Neural cell (in vitro differentiated cells): ENCODE data around the gene HNF1B. TPM values are rescaled to one million over a fixed set of nuclear protein-coding genes. Genes with fewer than 3 reads are reported as not detected.

Source experiments
- H2AFZ ChIP-seq: fragments of 200-600, 300-800 bp; sonication (generic), shearing (Covaris generic); 2 replicates; pipeline ENCODE4 v1.6.0; 2014; ENCODE audit warnings: low read depth, mild to moderate bottlenecking, antibody characterized with exemption, low read length, moderate library complexity
- H3F3A ChIP-seq: fragments of 200-600 bp; shearing (Covaris generic); 2 replicates; pipeline ENCODE4 v1.6.1; 2016; ENCODE audit warnings: mild to moderate bottlenecking, moderate library complexity, mixed read lengths, antibody characterized with exemption, low read length; ENCODE audit not compliant: insufficient read depth, poor library complexity, severe bottlenecking
- H3K27ac ChIP-seq: fragments of 200-600, 300-800 bp; sonication (generic), shearing (Covaris generic); 2 replicates; pipeline ENCODE4 v1.5.1; 2014; ENCODE audit warnings: mild to moderate bottlenecking, low read length, moderate library complexity
- H3K27me3 ChIP-seq: fragments of 300-800, 200-600 bp; sonication (generic), shearing (Covaris generic); 2 replicates; pipeline ENCODE4 v1.6.0; 2014; ENCODE audit warnings: mild to moderate bottlenecking, low read depth, low read length, moderate library complexity; ENCODE audit not compliant: insufficient read depth
- H3K36me3 ChIP-seq: fragments of 300-800, 200-600 bp; sonication (generic), shearing (Covaris generic); 2 replicates; pipeline ENCODE4 v1.5.1; 2014; ENCODE audit warnings: mild to moderate bottlenecking, antibody characterized with exemption, low read length, moderate library complexity; ENCODE audit not compliant: insufficient read depth
- H3K4me2 ChIP-seq: fragments of 300-800, 200-600 bp; sonication (generic), shearing (Covaris generic); 2 replicates; pipeline ENCODE4 v1.6.0; 2014; ENCODE audit warnings: mild to moderate bottlenecking, low read length
- H3K4me3 ChIP-seq: fragments of 300-800, 200-600 bp; sonication (generic), shearing (Covaris generic); 2 replicates; pipeline ENCODE4 v1.5.1; 2014; ENCODE audit warnings: mild to moderate bottlenecking, low read length, moderate library complexity
- H3K79me2 ChIP-seq: fragments of 200-600 bp; shearing (Covaris generic); replicated peaks from 2 replicates; pipeline ENCODE4 v1.6.0; 2014; ENCODE audit warnings: mild to moderate bottlenecking, low read length, moderate library complexity; ENCODE audit not compliant: insufficient read depth
- H3K9ac ChIP-seq: fragments of 300-800, 200-600 bp; sonication (generic), shearing (Covaris generic); 2 replicates; pipeline ENCODE4 v1.6.1; 2016; ENCODE audit warnings: mild to moderate bottlenecking, low read length, mixed read lengths
- H3K9me2 ChIP-seq: fragments of 200-600 bp; shearing (Covaris generic); 2 replicates; pipeline ENCODE4 v1.6.1; 2016; ENCODE audit warnings: mild to moderate bottlenecking, low read length, mixed read lengths; ENCODE audit not compliant: insufficient read depth
- H3K9me3 ChIP-seq: fragments of 200-600, 300-800 bp; sonication (generic), shearing (Covaris generic); 2 replicates; pipeline ENCODE4 v1.6.1; 2016; ENCODE audit warnings: mild to moderate bottlenecking, mixed run types, low read length, moderate library complexity, mixed read lengths
- H4K20me1 ChIP-seq: fragments of 200-600 bp; shearing (Covaris generic); 2 replicates; pipeline ENCODE4 v1.6.1; 2016; ENCODE audit warnings: mild to moderate bottlenecking, mixed run types; ENCODE audit not compliant: insufficient read depth
- CTCF ChIP-seq: fragments of 450-650 bp; IDR thresholded peaks from 2 replicates; pipeline ENCODE4 v1.5.1; 2014; ENCODE audit warnings: antibody characterized with exemption, mild to moderate bottlenecking, moderate library complexity; ENCODE audit not compliant: poor library complexity, severe bottlenecking
- EP300 ChIP-seq: fragments of 450-650 bp; conservative IDR thresholded peaks from 2 replicates; pipeline ENCODE4 v1.6.1; 2014; ENCODE audit warnings: antibody characterized with exemption, mild to moderate bottlenecking, moderate library complexity; ENCODE audit not compliant: poor library complexity, severe bottlenecking
- EZH2 ChIP-seq: fragments of 200-600, 300-800 bp; shearing (Covaris generic), sonication (generic); IDR thresholded peaks from 2 replicates; pipeline ENCODE4 v1.6.1; 2014; ENCODE audit warnings: antibody characterized with exemption, low read length, borderline replicate concordance, mild to moderate bottlenecking; ENCODE audit not compliant: insufficient read depth, poor library complexity, severe bottlenecking
- MXI1 ChIP-seq: fragments of 450-650 bp; conservative IDR thresholded peaks from 2 replicates; pipeline ENCODE4 v1.6.1; 2014; ENCODE audit warnings: antibody characterized with exemption, mild to moderate bottlenecking; ENCODE audit not compliant: poor library complexity, severe bottlenecking
- POLR2AphosphoS5 ChIP-seq: IDR thresholded peaks from 2 replicates; pipeline ENCODE4 v1.6.1; 2012
- RAD21 ChIP-seq: fragments of 450-650 bp; conservative IDR thresholded peaks from 2 replicates; pipeline ENCODE4 v1.6.1; 2014; ENCODE audit warnings: antibody characterized with exemption, mild to moderate bottlenecking, moderate library complexity
- REST ChIP-seq: IDR thresholded peaks from 2 replicates; pipeline ENCODE4 v1.6.1; 2012; ENCODE audit warnings: borderline replicate concordance
- SMC3 ChIP-seq: fragments of 450-650 bp; conservative IDR thresholded peaks from 2 replicates; pipeline ENCODE4 v1.6.1; 2014; ENCODE audit warnings: antibody characterized with exemption, mild to moderate bottlenecking, moderate library complexity; ENCODE audit not compliant: poor library complexity
- TAF1 ChIP-seq: IDR thresholded peaks from 2 replicates; pipeline ENCODE4 v1.6.1; 2012; ENCODE audit warnings: low read depth
- polyA plus RNA-seq: library from polyadenylated mRNA; depleted of rRNA; stranded (reverse); fragments of >200 nt; gene quantifications from 2 replicates; pipeline ENCODE4 v1.2.3, GENCODE V29; 2014

The HNF1B gene
- polyA plus RNA-seq, 1 donor from 2014 or later = not detected

DNA sequence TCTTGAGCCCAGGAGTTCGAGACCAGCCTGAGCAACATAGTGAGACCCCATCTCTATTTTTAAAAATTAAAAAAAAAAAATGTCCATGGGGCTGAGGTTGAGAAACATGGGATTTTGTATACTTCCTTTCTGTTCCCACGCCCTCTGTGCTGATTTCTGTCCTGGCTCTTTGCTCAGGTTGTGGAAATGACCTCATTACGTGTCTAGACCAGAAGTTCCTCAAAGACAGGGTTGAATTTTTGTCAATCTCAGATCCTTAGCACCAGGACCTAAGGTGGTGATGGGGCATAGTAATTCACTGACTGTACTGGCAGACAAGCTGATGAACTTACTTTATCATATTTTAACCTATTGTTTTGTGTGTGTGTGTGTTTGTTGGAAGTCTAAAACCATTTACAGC is 11.2 kb upstream of the HNF1B start:
- H3K79me2 ChIP-seq = no peaks in the 10 kb centered on the region

GRCh38 chr17:37755455-37755854 is 10.6 kb upstream of the HNF1B start:
- Histone ChIP-seq H3K27me3 (peaks cover 4% of the 10 kb centered on the region), H3K4me2 (no peak overlapping the region), H3K9ac (no peak overlapping the region), H3K27ac (no peak overlapping the region), H3K36me3 (no peaks in the 10 kb centered on the region), H3K79me2 (no peaks in the 10 kb centered on the region), H3K9me3 (no peaks in the 10 kb centered on the region), H4K20me1 (no peaks in the 10 kb centered on the region), H3K9me2 (no peaks in the 10 kb centered on the region), H2AFZ (no peak overlapping the region), H3F3A (no peaks in the 10 kb centered on the region), H3K4me3 (no peak overlapping the region)
- TF ChIP-seq RAD21 = no peak
- TF ChIP-seq MXI1 = no peak
- no peak for TF ChIP-seq EZH2
- no peak for TF ChIP-seq POLR2AphosphoS5
- no peak for TF ChIP-seq TAF1
- no peak for TF ChIP-seq EP300
- no peak for TF ChIP-seq CTCF

More for the DNA sequence above, 11.2 kb upstream of the HNF1B start:
- no peak overlapping the region for H3K27ac ChIP-seq
- no peak overlapping the region for H3K4me3 ChIP-seq
- TF ChIP-seq MXI1 (no peak), POLR2AphosphoS5 (no peak), REST (no peak), RAD21 (no peak), CTCF (no peak), TAF1 (no peak), EP300 (no peak), EZH2 (no peak), SMC3 (no peak)
- H3K9me3 ChIP-seq = no peaks in the 10 kb centered on the region
- no peak overlapping the region for H3K9ac ChIP-seq
- H3K4me2 ChIP-seq = no peak overlapping the region
- H3K36me3 ChIP-seq = no peaks in the 10 kb centered on the region
- H3K27me3 ChIP-seq = no peaks in the 10 kb centered on the region
- H3K9me2 ChIP-seq = no peaks in the 10 kb centered on the region
- H3F3A ChIP-seq = no peaks in the 10 kb centered on the region
- no peaks in the 10 kb centered on the region for H4K20me1 ChIP-seq
- no peak overlapping the region for H2AFZ ChIP-seq
